ENCODE results near the gene DGAT2.

The DGAT2 gene

DNA sequence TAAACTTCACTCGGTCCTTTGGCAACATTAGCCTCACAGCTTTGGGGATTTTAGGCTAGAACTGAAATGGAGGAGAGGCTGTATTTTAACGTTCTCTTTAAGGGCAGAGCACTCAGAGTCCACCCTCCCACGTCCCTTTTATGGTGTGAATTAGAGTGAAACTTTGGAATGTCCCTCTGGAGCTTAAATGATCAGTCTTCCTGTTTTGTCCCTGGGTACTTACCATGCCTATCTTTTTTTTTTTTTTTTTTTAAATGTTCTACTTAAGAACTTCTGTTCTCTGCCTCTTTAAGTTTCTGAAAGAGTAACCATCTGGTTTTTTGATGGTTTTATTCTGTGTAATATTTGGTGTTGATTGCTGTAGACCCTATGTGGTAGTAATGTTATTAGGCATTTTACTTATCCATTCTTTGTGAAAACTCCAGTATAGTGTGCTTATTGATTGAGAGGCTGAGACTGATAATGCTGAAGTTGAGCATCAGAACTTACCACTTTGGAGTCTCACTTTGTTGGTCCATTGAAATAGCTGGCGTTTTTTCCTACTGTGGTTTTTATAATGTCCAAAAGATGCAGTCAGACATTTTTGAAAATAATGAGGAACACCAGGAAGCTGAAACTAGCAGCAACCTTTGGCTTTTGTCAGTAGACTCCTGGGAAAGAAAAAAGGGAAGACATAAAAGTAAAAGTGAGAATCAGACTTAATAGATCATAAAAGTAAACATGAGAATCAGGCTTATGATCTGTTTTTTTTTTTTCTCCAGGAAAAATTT is 58.1 kb downstream of the DGAT2 start:
- peak; percentile 65 for DNase-seq (ENCODE audit: low spot score)

DNA sequence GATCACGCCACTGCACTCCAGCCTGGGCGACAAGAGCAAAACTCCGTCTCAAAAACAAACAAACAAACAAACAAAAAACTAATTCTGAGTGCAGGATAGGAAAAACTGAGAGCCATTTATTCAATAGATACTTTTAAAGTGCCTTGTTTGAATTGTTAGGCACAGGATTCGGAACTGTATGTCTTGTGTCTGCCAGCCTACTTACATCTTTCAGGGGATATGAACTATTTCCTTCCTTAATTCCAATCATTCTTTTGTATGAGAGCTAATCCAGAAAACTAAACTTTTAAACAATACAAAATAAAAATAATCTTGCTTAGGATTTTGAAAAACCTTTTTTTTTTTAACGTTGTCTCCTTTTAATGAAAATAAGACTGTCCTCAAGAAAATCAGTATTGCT is 59.0 kb downstream of the DGAT2 start:
- peak; percentile 36 for DNase-seq (ENCODE audit: low spot score)

DNA sequence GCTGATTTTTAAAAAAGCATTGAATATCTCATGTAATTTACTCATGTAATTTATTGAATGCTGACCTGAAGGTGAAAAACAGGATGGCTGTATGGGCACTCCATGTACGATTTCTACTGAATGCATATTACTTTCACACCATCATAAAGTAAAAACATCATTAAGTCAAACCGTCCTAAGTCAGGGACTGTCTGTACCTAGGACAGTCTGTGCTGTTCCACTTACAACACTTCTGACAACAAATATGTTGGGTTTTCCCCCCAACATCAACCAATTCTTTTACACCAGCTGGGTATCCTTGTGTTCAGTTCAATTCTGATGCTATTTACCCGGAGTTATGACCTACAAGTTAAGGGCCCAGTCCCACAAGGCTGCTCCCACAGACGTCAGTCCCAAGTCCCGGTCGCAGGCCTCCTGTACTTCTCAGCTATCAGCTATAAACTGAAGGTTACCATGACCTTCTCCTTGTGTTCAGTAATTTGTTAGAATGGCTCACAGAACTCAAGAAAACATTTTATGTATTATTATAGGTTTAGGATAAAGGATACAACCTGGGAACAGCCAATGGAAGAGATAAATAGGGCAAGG is 63.4 kb downstream of the DGAT2 start:
- no peak for DNase-seq (ENCODE audit: low spot score)

DNA sequence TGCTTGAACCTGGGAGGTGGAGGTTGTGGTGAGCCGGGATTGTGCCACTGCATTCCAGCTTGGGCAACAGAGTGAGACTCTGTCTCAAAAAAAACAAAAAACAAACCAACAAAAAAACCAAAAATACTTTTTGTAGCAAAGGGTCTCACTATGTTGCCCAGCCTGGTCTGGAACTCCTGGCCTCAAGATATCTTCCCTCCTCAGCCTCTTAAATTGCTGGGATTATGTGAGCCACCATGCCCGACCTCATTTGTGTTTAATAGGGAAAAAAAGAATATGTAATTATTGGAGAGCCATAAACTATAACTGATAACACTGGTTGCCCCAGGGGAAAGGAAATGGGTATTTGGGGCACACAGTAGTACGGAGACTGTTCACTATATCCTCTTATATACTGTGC is 66.2 kb downstream of the DGAT2 start:
- DNase-seq (ENCODE audit: low spot score) = no peak

DNA sequence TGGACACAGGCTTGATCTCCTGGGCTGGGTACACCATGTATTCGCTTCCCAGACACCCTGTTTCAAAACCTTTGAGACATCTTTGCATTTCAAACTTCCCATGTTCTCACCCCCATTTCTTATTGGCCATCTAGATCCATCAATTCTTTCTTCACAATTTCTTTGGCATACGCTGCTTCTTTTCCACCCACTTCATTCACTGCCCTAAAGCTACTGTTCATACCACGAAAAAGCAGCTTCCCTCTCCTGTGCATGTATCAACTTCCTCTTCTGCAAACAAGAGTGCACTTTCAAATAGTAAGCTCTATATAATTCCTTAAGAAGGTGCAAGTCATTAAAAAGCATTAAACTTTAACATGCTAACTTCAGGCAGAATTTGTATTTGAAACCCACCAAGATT is 67.8 kb downstream of the DGAT2 start:
- DNase-seq (ENCODE audit: low spot score) = no peak

DNA sequence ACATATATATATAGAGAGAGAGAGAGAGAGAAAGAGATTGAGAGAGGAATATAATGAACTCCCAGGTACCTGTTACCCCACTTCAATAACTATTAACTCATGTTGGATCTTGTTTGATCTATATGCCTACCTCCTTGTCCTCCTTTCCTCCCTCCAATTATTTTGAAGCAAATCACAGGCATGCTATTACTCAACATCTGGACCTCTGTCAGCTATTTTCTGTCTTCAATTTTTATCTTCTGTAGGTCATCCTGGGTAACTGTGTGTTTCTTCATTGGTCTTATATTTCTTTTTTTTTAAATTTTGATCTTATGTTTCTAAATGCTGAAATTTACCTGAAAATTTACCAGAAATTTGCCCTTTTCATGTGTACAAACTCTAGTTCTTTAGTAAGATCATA is 71.3 kb downstream of the DGAT2 start:
- DNase-seq (ENCODE audit: low spot score) = peak; percentile 34

DNA sequence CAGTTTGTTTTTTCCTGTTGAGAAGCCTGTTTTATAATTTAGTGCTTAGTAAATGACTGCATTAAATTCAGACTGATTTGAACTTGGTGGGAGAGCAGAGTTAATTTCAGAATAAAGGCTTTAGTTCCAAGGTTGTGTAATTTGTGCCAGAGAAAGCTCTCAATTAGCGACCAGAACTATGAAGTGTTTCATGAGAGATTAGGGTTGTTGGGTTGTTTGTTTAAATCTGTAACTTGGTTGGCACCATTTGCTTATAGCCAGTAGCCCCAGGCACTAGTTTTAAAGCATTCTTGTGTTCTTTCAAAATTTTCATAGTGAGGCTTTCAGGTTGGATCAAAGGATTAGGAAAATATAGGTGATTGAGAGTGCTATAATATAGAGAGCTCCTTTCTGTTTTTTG is 71.9 kb downstream of the DGAT2 start:
- no peak for DNase-seq (ENCODE audit: low spot score)

DNA sequence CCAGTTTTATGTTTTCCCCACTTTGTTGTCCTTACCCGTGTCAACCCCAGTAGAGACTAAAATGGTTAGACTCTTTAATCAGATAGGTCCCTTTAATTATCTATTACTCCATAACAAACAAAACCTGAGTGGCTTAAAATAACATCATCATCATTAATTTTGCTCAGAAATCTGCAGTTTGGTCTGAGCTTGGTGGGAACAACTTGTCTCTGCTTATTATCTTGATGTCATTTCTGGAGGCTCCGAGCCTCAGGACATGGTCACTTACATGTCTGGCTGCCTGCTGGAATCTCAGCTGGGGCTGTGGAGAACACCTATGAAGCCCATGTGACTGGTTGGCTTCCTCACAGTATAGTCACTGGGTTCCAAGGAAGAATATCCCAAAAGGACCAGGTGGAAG is 73.2 kb downstream of the DGAT2 start:
- no peak for DNase-seq (ENCODE audit: low spot score)

DNA sequence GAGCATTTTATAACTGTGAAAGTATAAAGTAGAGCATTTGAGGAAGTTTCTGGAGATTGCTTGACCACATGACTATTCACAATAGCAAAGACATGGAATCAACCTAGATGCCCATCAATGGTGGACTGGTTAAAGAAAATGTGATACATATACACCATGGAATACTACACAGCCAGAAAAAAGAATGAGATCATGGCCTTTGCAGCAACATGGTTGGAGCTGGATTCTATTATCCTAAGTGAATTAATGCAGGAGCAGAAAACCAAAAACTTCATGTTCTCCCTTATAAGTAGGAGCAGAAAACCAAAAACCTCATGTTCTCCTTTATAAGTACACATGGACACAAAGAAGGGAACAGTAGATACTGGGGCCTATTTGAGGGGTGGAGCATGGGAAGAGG is 76.7 kb downstream of the DGAT2 start:
- DNase-seq (ENCODE audit: low spot score) = no peak

DNA sequence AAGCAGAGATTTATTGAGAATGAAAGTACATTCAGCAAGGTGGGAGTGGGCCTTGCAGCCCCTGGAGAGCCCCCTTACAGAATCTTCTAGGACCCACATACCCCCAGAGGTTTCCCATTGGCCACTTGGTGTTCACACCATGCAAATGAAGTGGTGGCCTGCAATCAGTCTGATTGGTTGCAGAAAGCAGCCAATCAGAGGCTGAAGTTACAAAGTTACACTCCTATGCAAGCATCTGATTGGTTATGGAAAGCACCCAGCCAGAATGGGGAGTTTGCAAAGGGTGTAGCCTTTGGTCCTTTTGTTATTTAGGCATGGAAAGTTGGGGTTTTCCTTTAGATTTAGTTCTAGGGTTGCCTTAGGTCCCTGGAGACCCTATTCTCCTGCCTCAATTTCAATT is 81.3 kb downstream of the DGAT2 start:
- DNase-seq (ENCODE audit: low spot score) = no peak

DNA sequence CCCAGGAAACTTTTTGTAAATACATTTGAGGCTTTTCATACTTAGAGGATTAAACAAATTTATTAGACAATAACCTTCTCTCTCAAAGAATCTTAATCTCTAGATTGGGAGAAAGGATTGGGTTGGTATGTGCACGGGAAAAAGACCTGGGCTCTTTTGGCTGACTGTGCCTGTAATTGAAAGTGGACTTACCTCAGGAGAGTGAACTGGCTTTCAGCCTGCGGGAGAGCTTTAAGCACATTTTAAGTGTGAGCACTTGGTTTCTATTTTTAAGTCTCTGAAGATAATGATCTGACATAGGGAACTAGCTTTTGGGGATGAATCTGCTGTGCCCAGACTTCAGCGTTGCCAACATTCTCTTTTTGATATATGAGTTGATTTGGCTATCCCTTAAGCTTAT is 82.2 kb downstream of the DGAT2 start:
- peak; percentile 7 for DNase-seq (ENCODE audit: low spot score)

All from GM03348 (cell line).